CD4-positive, CD25-positive, alpha-beta regulatory T cell (primary cell): Measurements from ENCODE around the gene SORCS3. TPM values are rescaled to one million over a fixed set of nuclear protein-coding genes. Genes with fewer than 3 reads are reported as not detected.
"Not testable (repeated sequence)": the region's sequence is repeated elsewhere in the genome, so short reads cannot be mapped to it uniquely, and the experiment has no call there.

Experiments
- ATAC-seq, 2 donors: fragments of 150-1000 bp; cut with Tn5 transposase; one replicate each; pipeline ENCODE4 v1.10.0; 2021; ENCODE audit warnings: low read depth in 2 of 2, moderate number of reproducible peaks in 2 of 2, moderate library complexity in 1 of 2
- DNase-seq, 3 donors: peaks; one replicate each; pipeline versions ENCODE4 v3.0.0 to v3.0.0-alpha.2; 2012 to 2022; ENCODE audit warnings: mixed read lengths in 1 of 3
- H3K27ac ChIP-seq: one replicate; pipeline ENCODE4 v1.7.0; 2013; ENCODE audit warnings: mild to moderate bottlenecking, low read length; ENCODE audit not compliant: insufficient read depth, poor library complexity, severe bottlenecking
- H3K27me3 ChIP-seq: one replicate; pipeline ENCODE4 v1.7.0; 2013; ENCODE audit warnings: low read length; ENCODE audit not compliant: control insufficient read depth, insufficient read depth
- H3K36me3 ChIP-seq: one replicate; pipeline ENCODE4 v1.7.0; 2013; ENCODE audit warnings: mild to moderate bottlenecking, low read length, moderate library complexity; ENCODE audit not compliant: control insufficient read depth, insufficient read depth
- H3K4me1 ChIP-seq: 2 replicates; pipeline ENCODE4 v1.7.0; 2013; ENCODE audit warnings: mild to moderate bottlenecking, low read length; ENCODE audit not compliant: insufficient read depth, control insufficient read depth, poor library complexity, severe bottlenecking
- H3K4me3 ChIP-seq: one replicate; pipeline ENCODE4 v1.7.0; 2013; ENCODE audit warnings: low read depth, mild to moderate bottlenecking, low read length, moderate library complexity
- H3K9me3 ChIP-seq, 2 experiments: 1 replicate in 1 of 2; 2 replicates in 1 of 2; pipeline ENCODE4 v1.7.0; 2013; ENCODE audit warnings: low read length in 2 of 2, mild to moderate bottlenecking in 1 of 2, moderate library complexity in 1 of 2; ENCODE audit not compliant: control insufficient read depth in 2 of 2
- H3K27ac Mint-ChIP-seq, 3 donors: one replicate each; pipeline ENCODE4 v1.8.0; 2020 to 2022; ENCODE audit warnings: mild to moderate bottlenecking in 3 of 3, mixed read lengths in 3 of 3, moderate library complexity in 2 of 3
- H3K27me3 Mint-ChIP-seq: one replicate; pipeline ENCODE4 v1.8.0; 2022; ENCODE audit warnings: mild to moderate bottlenecking, mixed read lengths
- H3K36me3 Mint-ChIP-seq: one replicate; pipeline ENCODE4 v1.8.0; 2020; ENCODE audit warnings: mixed read lengths
- H3K4me1 Mint-ChIP-seq, 4 donors: one replicate each; pipeline ENCODE4 v1.8.0; 2020 to 2022; ENCODE audit warnings: mixed read lengths in 4 of 4, mild to moderate bottlenecking in 1 of 4
- H3K4me3 Mint-ChIP-seq, 4 donors: one replicate each; pipeline ENCODE4 v1.8.0; 2020 to 2022; ENCODE audit warnings: mild to moderate bottlenecking in 4 of 4, mixed read lengths in 4 of 4, moderate library complexity in 3 of 4
- H3K9me3 Mint-ChIP-seq, 7 donors: one replicate each; pipeline ENCODE4 v1.8.0; 2020 to 2022; ENCODE audit warnings: mixed read lengths in 7 of 7, mild to moderate bottlenecking in 3 of 7, moderate library complexity in 2 of 7
- polyA plus RNA-seq, 4 donors: library from polyadenylated mRNA; unstranded; fragments of 300-500 nt; fragmentation: Illumina TruSeq; gene quantifications; one replicate each; pipeline ENCODE4 v1.2.3, GENCODE V29; 2021
- total RNA-seq: library from RNA; stranded (reverse); gene quantifications from one replicate; pipeline ENCODE4 v1.2.3, GENCODE V29; 2022

The SORCS3 gene
- total and polyA plus RNA-seq, 5 donors from 2014 or later, result 0.35 TPM; not detected in 4

DNA sequence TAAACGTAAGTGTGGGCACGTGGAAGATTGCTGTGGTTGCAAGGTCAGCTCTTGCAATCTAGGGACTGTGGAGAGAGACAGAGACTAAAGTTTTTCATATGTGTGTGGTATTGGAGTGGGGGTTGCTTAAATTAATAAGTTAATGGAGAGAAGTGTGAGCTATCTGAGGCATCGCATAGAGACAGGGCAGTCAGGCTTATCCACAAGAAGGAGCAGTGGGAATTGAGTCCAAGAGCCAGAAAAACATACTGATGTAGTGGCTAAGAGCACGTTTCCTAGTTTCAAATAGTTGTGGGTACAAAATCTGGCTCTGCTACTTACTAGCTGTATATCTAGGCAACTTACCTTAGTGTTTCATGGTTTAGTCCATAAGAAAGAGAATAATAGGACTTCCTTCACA lies 65.8 kb downstream of the SORCS3 start:
- H3K36me3 ChIP-seq, result no peaks in the 10 kb centered on the region
- Mint-ChIP-seq H3K4me1 (no peaks in the 10 kb centered on the region), H3K9me3 (no peaks in the 10 kb centered on the region), H3K4me3 (no peak overlapping the region), H3K27ac (no peak overlapping the region), H3K27me3 (peaks cover 4% of the 10 kb centered on the region), H3K36me3 (no peaks in the 10 kb centered on the region)
- H3K4me3 ChIP-seq, result no peak overlapping the region
- peaks cover 2% of the 10 kb centered on the region for H3K27me3 ChIP-seq
- no peak for ATAC-seq
- H3K4me1 ChIP-seq, result no peaks in the 10 kb centered on the region
- DNase-seq, result no peak
- no peaks in the 10 kb centered on the region for H3K9me3 ChIP-seq
- H3K27ac ChIP-seq, result no peak overlapping the region

DNA sequence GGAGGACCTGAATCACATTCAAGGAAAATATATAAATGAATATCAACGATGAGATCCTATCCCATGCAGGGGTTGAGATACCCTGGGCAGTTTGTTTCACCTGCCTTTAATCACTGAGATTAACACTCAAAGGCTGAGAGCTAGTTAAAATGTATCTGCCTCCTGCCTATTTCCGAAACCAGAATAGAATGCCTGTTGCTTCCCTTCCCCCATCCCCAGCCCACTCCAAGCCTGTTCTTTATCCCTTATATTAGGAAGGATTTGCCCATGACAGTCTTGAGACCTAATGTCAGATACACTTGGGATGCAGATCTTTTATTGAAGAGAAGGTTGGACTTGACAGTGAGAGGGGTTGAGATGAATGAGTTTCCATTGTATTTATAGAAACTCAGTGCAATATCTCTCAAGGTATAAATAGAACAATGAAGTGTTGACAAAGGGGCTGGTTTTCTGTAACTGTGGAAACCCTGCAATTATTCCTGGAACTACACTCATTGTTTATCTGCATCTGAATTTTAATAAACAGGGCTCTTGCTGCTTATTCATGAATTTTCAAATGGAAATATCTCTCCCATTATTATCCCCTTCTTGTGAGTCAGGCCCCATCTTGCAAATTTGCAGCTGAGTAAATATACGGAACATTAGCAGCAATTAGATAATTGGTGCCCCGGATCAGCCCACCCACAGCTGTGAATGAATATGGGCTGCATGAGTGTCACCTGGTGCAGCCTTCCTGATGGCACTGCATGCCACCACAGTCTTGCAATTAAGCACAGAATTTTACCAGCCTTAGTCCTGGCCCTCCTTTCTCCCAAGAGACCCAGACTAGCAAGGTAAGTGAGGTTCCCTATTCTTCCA lies 66.7 kb downstream of the SORCS3 start:
- no peak for ATAC-seq
- Mint-ChIP-seq H3K4me3 (no peak overlapping the region), H3K27me3 (peaks cover 4% of the 10 kb centered on the region)

DNA sequence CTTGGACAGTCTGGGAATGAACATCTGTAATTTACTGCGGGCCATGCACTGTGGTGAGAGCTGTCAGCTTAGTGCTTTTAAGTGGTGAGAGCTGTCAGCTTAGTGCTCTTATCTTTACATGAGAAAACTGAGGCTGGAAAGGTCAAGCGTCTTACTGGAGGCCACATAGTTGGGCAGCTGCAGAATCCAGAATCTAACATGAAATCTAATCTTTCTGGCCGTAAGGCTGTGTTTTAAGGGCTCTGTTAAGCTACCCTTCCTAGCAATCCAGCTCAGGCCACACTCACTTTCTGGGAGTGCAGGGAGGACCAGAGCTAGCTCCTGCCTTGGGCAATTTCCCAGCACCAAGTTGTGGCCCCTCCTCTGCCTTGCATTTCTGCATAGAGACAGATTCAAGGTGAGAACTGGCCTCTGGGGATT lies 70.2 kb downstream of the SORCS3 start:
- Mint-ChIP-seq H3K27me3 (no peaks in the 10 kb centered on the region), H3K9me3 (no peaks in the 10 kb centered on the region), H3K4me1 (no peaks in the 10 kb centered on the region), H3K36me3 (no peaks in the 10 kb centered on the region), H3K4me3 (no peak overlapping the region), H3K27ac (no peak overlapping the region)
- ATAC-seq, result no peak
- no peak for DNase-seq
- no peaks in the 10 kb centered on the region for H3K9me3 ChIP-seq
- no peaks in the 10 kb centered on the region for H3K36me3 ChIP-seq
- no peak overlapping the region for H3K27ac ChIP-seq
- H3K4me3 ChIP-seq, result no peak overlapping the region
- H3K27me3 ChIP-seq, result peaks cover 6% of the 10 kb centered on the region
- H3K4me1 ChIP-seq, result no peaks in the 10 kb centered on the region

More for the DNA sequence above, 66.7 kb downstream of the SORCS3 start:
- DNase-seq, result no peak
- H3K27ac ChIP-seq, result no peak overlapping the region
- H3K9me3 Mint-ChIP-seq, result no peaks in the 10 kb centered on the region
- no peaks in the 10 kb centered on the region for H3K4me1 Mint-ChIP-seq
- no peaks in the 10 kb centered on the region for H3K36me3 Mint-ChIP-seq
- peaks cover 2% of the 10 kb centered on the region for H3K27me3 ChIP-seq
- no peak overlapping the region for H3K4me3 ChIP-seq
- no peaks in the 10 kb centered on the region for H3K4me1 ChIP-seq
- no peak overlapping the region for H3K27ac Mint-ChIP-seq
- no peaks in the 10 kb centered on the region for H3K36me3 ChIP-seq
- no peaks in the 10 kb centered on the region for H3K9me3 ChIP-seq

DNA sequence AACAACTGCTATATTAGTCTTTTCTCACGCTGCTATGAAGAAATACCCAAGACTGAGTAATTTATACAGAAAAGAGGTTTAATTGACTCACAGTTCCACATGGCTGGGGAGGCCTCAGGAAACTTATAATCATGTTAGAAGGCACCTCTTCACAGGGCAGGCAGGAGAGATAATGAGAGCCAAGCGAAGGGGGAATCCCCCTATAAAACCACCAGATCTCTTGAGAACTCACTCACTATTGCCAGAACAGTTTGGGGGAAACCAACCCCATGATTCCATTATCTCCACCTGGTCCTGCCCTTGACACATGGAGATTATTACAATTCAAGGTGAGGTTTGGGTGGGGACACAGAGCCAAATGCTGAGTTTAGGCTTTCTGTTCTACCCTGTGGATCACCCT lies 89.5 kb downstream of the SORCS3 start:
- not testable (repeated sequence) for H3K36me3 Mint-ChIP-seq, H3K9me3 ChIP-seq, H3K4me1 Mint-ChIP-seq, H3K4me3 Mint-ChIP-seq, H3K4me3 ChIP-seq, H3K36me3 ChIP-seq, H3K9me3 Mint-ChIP-seq, ATAC-seq, H3K27ac ChIP-seq, DNase-seq, H3K27ac Mint-ChIP-seq, H3K27me3 Mint-ChIP-seq, H3K27me3 ChIP-seq, H3K4me1 ChIP-seq

DNA sequence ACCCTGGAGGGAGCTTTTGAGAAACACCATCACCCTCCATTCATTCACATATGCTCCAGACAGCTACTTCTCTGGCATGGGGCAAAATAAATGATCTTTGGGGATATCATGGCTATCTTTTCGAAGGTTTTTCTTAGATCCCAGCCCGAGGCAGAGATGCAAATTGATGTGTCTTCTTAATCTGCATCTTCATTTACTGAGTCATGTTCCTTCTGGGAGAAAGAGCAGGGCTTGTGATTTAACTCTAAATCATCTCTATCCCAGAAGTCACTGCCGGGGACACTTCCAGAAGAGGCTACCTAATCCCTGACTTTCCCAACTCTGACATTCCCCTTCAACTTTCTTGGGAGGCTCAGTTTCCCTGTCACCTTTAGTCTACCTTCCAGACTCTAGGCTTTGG lies 90.1 kb downstream of the SORCS3 start:
- H3K4me3 ChIP-seq, result no peak overlapping the region
- H3K9me3 Mint-ChIP-seq, result peaks cover 0 to 4% (median 1%) of the 10 kb centered on the region in 7 donors
- H3K27me3 Mint-ChIP-seq, result peaks cover 7% of the 10 kb centered on the region
- no peaks in the 10 kb centered on the region for H3K36me3 Mint-ChIP-seq
- no peaks in the 10 kb centered on the region for H3K4me1 ChIP-seq
- no peak for DNase-seq
- H3K36me3 ChIP-seq, result no peaks in the 10 kb centered on the region
- no peaks in the 10 kb centered on the region for H3K4me1 Mint-ChIP-seq
- H3K27ac ChIP-seq, result no peak overlapping the region
- no peak overlapping the region for H3K4me3 Mint-ChIP-seq
- H3K27me3 ChIP-seq, result peaks cover 3% of the 10 kb centered on the region
- no peak overlapping the region for H3K27ac Mint-ChIP-seq
- ATAC-seq, result no peak
- no peaks in the 10 kb centered on the region for H3K9me3 ChIP-seq

DNA sequence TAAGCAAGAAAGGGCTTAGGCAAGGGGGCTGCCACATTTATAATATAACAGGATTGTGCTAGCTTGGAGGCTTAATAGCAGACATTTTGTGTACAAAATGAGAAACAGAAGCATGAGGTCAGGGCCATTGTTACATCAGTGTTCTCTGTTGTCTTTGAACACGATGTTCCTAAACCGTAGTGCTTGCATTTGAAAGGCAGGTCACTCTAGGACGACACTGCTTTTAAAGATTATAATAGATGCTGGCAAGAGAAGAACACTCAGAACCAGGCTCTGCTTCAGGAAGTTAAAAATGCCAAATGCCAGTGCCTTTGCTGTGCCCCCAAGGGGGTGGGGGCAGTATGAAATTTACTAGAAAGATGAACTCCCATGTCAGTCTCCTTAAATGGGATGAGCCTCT lies 91.1 kb downstream of the SORCS3 start:
- Mint-ChIP-seq H3K4me1 (no peaks in the 10 kb centered on the region), H3K27me3 (peaks cover 7% of the 10 kb centered on the region), H3K36me3 (no peaks in the 10 kb centered on the region), H3K4me3 (no peak overlapping the region), H3K27ac (no peak overlapping the region), H3K9me3 (peaks cover 0 to 2% (median 0%) of the 10 kb centered on the region in 7 donors)
- Histone ChIP-seq H3K27ac (no peak overlapping the region), H3K27me3 (peaks cover 3% of the 10 kb centered on the region), H3K4me1 (no peaks in the 10 kb centered on the region), H3K36me3 (no peaks in the 10 kb centered on the region), H3K9me3 (no peaks in the 10 kb centered on the region), H3K4me3 (no peak overlapping the region)
- ATAC-seq, result no peak
- no peak for DNase-seq

DNA sequence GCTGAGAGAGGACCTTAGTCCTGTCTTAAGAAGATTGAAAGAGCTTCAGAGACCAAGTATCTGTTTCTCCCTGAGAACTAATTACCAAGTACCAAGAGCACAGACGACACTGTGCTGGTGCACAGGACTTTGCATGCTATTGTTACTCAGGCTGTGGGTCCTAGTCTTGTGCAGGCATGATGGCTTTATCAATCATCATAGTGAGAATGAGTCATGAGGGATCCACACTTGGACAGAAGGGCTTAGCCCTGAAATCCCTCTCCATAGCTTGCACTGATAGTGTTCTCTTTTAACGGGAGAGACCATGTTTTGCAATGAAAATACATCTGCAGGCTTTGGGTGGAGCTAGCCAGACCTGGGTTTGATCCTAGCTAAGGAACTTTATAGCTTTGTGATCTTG lies 93.3 kb downstream of the SORCS3 start:
- Histone ChIP-seq H3K4me3 (no peak overlapping the region), H3K4me1 (no peaks in the 10 kb centered on the region), H3K27me3 (no peaks in the 10 kb centered on the region), H3K9me3 (no peaks in the 10 kb centered on the region), H3K36me3 (no peaks in the 10 kb centered on the region), H3K27ac (no peak overlapping the region)
- peaks cover 0 to 2% (median 0%) of the 10 kb centered on the region in 7 donors for H3K9me3 Mint-ChIP-seq
- DNase-seq (no peak), ATAC-seq (no peak)
- no peak overlapping the region for H3K27ac Mint-ChIP-seq
- no peak overlapping the region for H3K4me3 Mint-ChIP-seq
- no peaks in the 10 kb centered on the region for H3K36me3 Mint-ChIP-seq
- H3K27me3 Mint-ChIP-seq, result peaks cover under 1% of the 10 kb centered on the region
- H3K4me1 Mint-ChIP-seq, result no peaks in the 10 kb centered on the region
